HL-60 (cell line): Measurements from ENCODE around the gene USP5.

Experiments
- DNase-seq, 2 experiments: peaks; one replicate each; pipeline ENCODE4 v3.0.0-alpha.2; 2010 to 2020; ENCODE audit warnings: low read depth in 1 of 2, low spot score in 1 of 2
- H3K27ac ChIP-seq: fragments of 250-450 bp; sonication (Bioruptor Pico); replicated peaks from 2 replicates; pipeline ENCODE4 v1.5.1; 2020; ENCODE audit warnings: mild to moderate bottlenecking, moderate library complexity
- H3K27me3 ChIP-seq: fragments of 250-450 bp; sonication (Bioruptor Pico); 2 replicates; pipeline ENCODE4 v1.5.1; 2021; ENCODE audit warnings: mild to moderate bottlenecking, moderate library complexity; ENCODE audit not compliant: insufficient read depth, poor library complexity, severe bottlenecking
- H3K4me3 ChIP-seq: replicated peaks from 2 replicates; pipeline ENCODE4 v1.5.1; 2011; ENCODE audit warnings: mild to moderate bottlenecking, control low read depth, low read length; ENCODE audit not compliant: insufficient read depth
- GABPA ChIP-seq: IDR thresholded peaks from 2 replicates; pipeline ENCODE4 v1.6.1; 2012; ENCODE audit warnings: low read depth
- POLR2AphosphoS5 ChIP-seq: IDR thresholded peaks from 2 replicates; pipeline ENCODE4 v1.6.1; 2012; ENCODE audit warnings: low read depth
- REST ChIP-seq: IDR thresholded peaks from 2 replicates; pipeline ENCODE4 v1.6.1; 2012; ENCODE audit warnings: low read depth; ENCODE audit not compliant: insufficient replicate concordance
- SPI1 ChIP-seq: IDR thresholded peaks from 2 replicates; pipeline ENCODE4 v1.6.1; 2012; ENCODE audit warnings: low read depth, mild to moderate bottlenecking, borderline replicate concordance
- TF ChIP-seq, protein P1 (sequence below): IDR thresholded peaks from one replicate; pipeline ENCODE4 v1.5.1; 2011; ENCODE audit warnings: low read length, control low read depth, inconsistent platforms; ENCODE audit not compliant: insufficient read depth

The USP5 gene

GRCh38 chr12:6834254-6834653 is 17.7 kb upstream of the USP5 start:
- no peak overlapping the region for H3K27ac ChIP-seq
- TF ChIP-seq, protein P1, sequence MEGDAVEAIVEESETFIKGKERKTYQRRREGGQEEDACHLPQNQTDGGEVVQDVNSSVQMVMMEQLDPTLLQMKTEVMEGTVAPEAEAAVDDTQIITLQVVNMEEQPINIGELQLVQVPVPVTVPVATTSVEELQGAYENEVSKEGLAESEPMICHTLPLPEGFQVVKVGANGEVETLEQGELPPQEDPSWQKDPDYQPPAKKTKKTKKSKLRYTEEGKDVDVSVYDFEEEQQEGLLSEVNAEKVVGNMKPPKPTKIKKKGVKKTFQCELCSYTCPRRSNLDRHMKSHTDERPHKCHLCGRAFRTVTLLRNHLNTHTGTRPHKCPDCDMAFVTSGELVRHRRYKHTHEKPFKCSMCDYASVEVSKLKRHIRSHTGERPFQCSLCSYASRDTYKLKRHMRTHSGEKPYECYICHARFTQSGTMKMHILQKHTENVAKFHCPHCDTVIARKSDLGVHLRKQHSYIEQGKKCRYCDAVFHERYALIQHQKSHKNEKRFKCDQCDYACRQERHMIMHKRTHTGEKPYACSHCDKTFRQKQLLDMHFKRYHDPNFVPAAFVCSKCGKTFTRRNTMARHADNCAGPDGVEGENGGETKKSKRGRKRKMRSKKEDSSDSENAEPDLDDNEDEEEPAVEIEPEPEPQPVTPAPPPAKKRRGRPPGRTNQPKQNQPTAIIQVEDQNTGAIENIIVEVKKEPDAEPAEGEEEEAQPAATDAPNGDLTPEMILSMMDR, result no peak
- no peak for TF ChIP-seq SPI1
- TF ChIP-seq GABPA, result no peak
- no peak for TF ChIP-seq REST
- no peak for TF ChIP-seq POLR2AphosphoS5
- DNase-seq, result no peak
- H3K4me3 ChIP-seq, result no peak overlapping the region
- H3K27me3 ChIP-seq, result peaks cover 7% of the 10 kb centered on the region

DNA sequence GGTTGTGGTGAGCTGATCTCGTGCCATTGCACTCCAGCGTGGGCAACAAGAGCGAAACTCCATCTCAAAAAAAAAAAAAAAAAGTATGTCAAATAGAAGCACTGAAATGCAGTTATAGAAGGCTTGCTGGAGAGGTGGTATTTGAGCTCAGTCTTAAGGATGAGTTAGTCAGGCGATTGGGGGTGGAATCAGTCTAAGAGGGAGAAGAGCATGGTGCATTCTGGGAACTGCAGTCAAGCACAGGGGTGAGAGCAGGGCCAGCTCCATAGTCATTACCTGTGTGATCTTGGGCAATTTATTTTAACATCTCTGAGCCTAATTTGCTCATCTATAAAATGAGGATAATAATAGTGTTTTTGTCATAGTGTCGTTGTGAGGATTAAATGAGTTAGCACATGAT is 17.1 kb upstream of the USP5 start:
- peaks cover under 1% of the 10 kb centered on the region for H3K27me3 ChIP-seq
- TF ChIP-seq REST (no peak), GABPA (no peak), POLR2AphosphoS5 (no peak), SPI1 (no peak)
- TF ChIP-seq, protein P1, result no peak
- no peak for DNase-seq
- no peak overlapping the region for H3K4me3 ChIP-seq
- H3K27ac ChIP-seq, result no peak overlapping the region

- DNase-seq, result no peak
- no peaks in the 10 kb centered on the region for H3K27me3 ChIP-seq
- no peak overlapping the region for H3K4me3 ChIP-seq
- TF ChIP-seq REST (no peak), POLR2AphosphoS5 (no peak), SPI1 (no peak), GABPA (no peak)
- TF ChIP-seq, protein P1, result no peak
- no peak overlapping the region for H3K27ac ChIP-seq
Observed at GRCh38 chr12:6836851-6837250, 15.1 kb upstream of the USP5 start.
